Neural cell (in vitro differentiated cells): ENCODE data around the gene NOX4.
"Not testable (repeated sequence)": the region's sequence is repeated elsewhere in the genome, so short reads cannot be mapped to it uniquely, and the experiment has no call there.

Source experiments
- EP300 ChIP-seq: fragments of 450-650 bp; conservative IDR thresholded peaks from 2 replicates; pipeline ENCODE4 v1.6.1; 2014; ENCODE audit warnings: antibody characterized with exemption, mild to moderate bottlenecking, moderate library complexity; ENCODE audit not compliant: poor library complexity, severe bottlenecking
- EZH2 ChIP-seq: fragments of 200-600, 300-800 bp; shearing (Covaris generic), sonication (generic); IDR thresholded peaks from 2 replicates; pipeline ENCODE4 v1.6.1; 2014; ENCODE audit warnings: antibody characterized with exemption, low read length, borderline replicate concordance, mild to moderate bottlenecking; ENCODE audit not compliant: insufficient read depth, poor library complexity, severe bottlenecking
- MXI1 ChIP-seq: fragments of 450-650 bp; conservative IDR thresholded peaks from 2 replicates; pipeline ENCODE4 v1.6.1; 2014; ENCODE audit warnings: antibody characterized with exemption, mild to moderate bottlenecking; ENCODE audit not compliant: poor library complexity, severe bottlenecking
- TF ChIP-seq, protein P1 (sequence below): fragments of 450-650 bp; IDR thresholded peaks from 2 replicates; pipeline ENCODE4 v1.5.1; 2014; ENCODE audit warnings: antibody characterized with exemption, mild to moderate bottlenecking, moderate library complexity; ENCODE audit not compliant: poor library complexity, severe bottlenecking

- TF ChIP-seq EZH2, MXI1, EP300: not testable (repeated sequence)
- TF ChIP-seq, protein P1, sequence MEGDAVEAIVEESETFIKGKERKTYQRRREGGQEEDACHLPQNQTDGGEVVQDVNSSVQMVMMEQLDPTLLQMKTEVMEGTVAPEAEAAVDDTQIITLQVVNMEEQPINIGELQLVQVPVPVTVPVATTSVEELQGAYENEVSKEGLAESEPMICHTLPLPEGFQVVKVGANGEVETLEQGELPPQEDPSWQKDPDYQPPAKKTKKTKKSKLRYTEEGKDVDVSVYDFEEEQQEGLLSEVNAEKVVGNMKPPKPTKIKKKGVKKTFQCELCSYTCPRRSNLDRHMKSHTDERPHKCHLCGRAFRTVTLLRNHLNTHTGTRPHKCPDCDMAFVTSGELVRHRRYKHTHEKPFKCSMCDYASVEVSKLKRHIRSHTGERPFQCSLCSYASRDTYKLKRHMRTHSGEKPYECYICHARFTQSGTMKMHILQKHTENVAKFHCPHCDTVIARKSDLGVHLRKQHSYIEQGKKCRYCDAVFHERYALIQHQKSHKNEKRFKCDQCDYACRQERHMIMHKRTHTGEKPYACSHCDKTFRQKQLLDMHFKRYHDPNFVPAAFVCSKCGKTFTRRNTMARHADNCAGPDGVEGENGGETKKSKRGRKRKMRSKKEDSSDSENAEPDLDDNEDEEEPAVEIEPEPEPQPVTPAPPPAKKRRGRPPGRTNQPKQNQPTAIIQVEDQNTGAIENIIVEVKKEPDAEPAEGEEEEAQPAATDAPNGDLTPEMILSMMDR, result not testable (repeated sequence)
Observed at GRCh38 chr11:89382986-89383385, 108.2 kb downstream of the NOX4 start.
